GM12875 (cell line): ENCODE data around the gene SCUBE1.

Source experiments
- H3K4me3 ChIP-seq: one replicate; pipeline ENCODE4 v1.5.1; 2011; ENCODE audit warnings: low read depth, low read length, control low read depth
- TF ChIP-seq, protein P1 (sequence below): IDR thresholded peaks from 2 replicates; pipeline ENCODE4 v1.5.1; 2011; ENCODE audit warnings: low read depth, mild to moderate bottlenecking, control low read depth, inconsistent platforms, low read length, moderate library complexity, borderline replicate concordance; ENCODE audit not compliant: insufficient read depth

SCUBE1 gene

DNA sequence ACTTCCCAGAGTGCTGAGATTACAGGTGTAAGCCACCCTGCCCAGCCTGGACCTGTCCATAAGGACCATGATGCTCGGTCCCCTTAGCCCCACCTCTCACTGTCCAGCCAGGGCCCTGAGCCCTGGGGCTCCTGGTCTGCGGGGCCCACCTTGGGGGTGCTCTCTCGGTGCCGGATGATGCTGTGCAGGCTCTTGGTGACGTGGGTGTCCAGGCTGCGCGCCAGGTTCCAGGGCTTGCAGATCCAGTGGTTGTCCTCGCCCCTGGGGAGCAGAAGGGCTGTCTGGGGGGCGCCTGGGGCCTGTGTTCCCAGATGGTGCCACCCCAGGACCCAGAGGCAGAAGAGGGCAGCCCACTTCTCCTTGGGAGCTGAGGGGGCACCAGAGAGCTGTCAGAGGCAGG lies 169.6 kb downstream of the SCUBE1 start:
- H3K4me3 ChIP-seq, result no peak overlapping the region
- TF ChIP-seq, protein P1, sequence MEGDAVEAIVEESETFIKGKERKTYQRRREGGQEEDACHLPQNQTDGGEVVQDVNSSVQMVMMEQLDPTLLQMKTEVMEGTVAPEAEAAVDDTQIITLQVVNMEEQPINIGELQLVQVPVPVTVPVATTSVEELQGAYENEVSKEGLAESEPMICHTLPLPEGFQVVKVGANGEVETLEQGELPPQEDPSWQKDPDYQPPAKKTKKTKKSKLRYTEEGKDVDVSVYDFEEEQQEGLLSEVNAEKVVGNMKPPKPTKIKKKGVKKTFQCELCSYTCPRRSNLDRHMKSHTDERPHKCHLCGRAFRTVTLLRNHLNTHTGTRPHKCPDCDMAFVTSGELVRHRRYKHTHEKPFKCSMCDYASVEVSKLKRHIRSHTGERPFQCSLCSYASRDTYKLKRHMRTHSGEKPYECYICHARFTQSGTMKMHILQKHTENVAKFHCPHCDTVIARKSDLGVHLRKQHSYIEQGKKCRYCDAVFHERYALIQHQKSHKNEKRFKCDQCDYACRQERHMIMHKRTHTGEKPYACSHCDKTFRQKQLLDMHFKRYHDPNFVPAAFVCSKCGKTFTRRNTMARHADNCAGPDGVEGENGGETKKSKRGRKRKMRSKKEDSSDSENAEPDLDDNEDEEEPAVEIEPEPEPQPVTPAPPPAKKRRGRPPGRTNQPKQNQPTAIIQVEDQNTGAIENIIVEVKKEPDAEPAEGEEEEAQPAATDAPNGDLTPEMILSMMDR, result no peak

DNA sequence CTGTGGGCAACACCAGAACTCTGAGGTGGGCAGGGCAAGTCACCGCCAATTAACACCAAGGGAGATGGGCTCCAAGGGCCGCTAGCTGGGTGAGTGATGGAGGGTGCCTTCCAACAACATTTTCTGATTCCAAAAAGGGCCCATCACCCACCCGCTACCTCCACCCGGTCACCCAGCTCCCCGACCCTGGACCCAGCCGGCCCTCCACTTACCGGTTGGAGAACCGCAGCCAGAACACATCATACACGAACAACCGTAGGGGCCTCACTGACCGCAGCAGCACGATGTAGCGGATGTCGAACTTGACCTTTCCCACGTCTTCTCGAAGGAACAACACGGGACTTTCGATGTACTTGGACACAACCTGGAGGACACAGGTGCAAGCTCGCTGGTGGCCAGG lies 171.0 kb downstream of the SCUBE1 start:
- TF ChIP-seq, protein P1, result no peak
- no peak overlapping the region for H3K4me3 ChIP-seq

DNA sequence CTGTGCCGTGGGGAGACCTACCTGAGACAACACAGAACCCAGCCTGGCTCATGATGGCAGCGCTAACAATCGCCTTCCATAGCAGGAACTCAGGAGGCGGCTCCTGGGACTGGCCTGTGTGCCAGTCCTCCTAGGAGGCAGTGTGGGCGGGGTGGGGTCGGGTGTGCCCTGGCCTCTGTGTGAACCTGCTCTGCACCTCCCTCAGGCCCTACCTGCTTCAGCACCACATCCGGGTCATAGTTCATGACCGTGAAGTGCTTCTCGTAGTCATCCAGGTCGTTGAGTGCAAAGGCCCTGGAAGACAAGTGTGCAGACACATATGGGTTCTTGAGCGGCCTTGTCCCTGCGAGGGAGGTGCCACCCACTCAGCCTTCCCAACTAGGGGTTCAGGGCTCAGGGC lies 171.6 kb downstream of the SCUBE1 start:
- no peak overlapping the region for H3K4me3 ChIP-seq
- TF ChIP-seq, protein P1, result no peak

DNA sequence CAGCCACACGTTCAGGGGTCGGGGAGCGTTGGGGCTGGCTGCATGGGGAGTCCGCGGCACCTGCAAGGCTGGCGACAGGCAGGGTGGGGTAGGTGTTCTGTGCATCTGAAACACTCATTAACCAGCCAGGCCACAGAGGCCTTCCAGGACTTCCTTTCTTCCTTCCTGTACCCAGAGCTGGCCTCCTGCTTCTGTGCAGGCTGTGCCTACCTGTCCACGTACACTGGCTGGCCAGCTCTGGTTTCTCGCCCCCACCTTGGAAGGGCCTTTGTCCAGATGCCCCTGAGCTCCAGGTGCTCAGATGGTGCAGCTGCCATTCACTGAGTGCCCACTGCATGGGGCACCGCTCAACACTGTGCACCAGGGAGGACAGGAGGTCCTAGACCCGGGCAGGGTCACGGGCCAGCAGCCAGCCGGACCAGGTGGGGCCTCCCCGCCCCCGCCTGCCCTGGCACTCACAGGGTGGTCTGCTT lies 172.1 kb downstream of the SCUBE1 start:
- TF ChIP-seq, protein P1, result no peak
- no peak overlapping the region for H3K4me3 ChIP-seq

DNA sequence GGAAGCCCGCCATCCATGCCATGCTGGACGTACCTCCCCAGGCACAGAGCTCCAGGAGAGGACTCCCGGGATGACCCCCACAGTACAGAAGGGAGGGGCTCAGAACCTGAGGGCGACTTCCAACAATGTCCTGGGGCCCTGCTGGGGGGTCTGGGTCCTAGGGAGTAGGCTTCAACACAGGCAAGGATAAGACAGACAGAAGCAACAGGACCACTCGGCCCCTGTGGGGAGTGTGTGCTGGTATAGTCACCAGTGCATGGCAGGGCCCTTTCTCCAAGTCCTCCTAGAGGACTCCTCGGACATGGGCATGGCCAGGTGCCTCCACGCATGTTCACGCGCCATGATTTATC lies 173.1 kb downstream of the SCUBE1 start:
- no peak overlapping the region for H3K4me3 ChIP-seq
- TF ChIP-seq, protein P1, result no peak

DNA sequence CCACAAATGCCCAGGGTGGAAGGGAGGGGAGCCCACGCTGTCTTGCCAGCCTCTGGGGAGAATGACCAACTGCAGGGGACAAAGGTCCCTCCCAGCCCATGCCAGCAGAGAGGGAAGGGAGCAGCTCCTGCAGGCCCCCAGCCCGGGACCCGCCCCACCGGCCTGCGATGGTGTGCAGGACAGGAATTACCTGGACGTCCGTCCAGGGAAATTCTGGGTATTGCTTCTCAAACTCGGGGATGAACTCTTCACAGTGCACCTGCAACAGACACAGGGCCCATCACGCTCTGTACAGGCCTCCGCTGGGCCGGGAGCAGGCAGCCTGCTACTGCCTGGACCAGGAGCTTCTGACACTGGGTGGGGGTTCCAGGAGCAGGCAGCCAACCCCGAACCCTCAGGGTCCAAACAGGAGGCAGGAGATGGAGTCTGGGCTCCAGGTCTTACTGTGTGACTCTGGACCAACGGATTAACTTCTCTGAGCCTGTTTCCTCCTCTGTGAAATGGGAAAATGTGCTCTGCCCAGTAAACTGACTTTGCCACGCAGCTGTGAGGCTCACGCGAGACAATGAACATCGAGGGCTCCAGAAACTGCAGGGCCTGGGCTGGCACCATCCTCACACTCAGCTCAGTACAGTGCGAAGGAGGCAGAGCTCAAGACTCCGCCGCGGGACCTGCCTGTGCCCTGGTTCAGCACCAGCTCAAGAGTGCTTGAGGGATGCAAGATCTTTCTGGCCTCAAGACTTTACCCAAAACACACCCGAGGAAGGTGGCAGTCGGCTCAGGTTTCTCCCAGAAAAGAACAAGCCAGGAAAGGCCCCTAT lies 173.7 kb downstream of the SCUBE1 start:
- TF ChIP-seq, protein P1, result no peak
- no peak overlapping the region for H3K4me3 ChIP-seq
